G401 (cell line): Measurements from ENCODE around the gene DNAJC7. TPM values are rescaled to one million over a fixed set of nuclear protein-coding genes. Genes with fewer than 3 reads are reported as not detected.
"Not testable (repeated sequence)": the region's sequence is repeated elsewhere in the genome, so short reads cannot be mapped to it uniquely, and the experiment has no call there.

Experiments
- DNase-seq: peaks from one replicate; pipeline ENCODE4 v3.0.0-alpha.2; 2015; ENCODE audit warnings: low spot score
- in situ Hi-C: cut with HindIII; loops from 2 replicates; pipeline ENCODE4 v1.10.0; 2016; ENCODE audit warnings: low sequenced_read_pairs, mixed read lengths
- total RNA-seq: library from RNA; depleted of rRNA; stranded (reverse); fragments of >200 nt; shearing (Covaris generic); gene quantifications from 2 replicates; pipeline ENCODE4 v1.2.3, GENCODE V29; 2014; rRNA removed

Gene DNAJC7
- total RNA-seq, 1 experiment from 2014 or later: 158 TPM

DNA sequence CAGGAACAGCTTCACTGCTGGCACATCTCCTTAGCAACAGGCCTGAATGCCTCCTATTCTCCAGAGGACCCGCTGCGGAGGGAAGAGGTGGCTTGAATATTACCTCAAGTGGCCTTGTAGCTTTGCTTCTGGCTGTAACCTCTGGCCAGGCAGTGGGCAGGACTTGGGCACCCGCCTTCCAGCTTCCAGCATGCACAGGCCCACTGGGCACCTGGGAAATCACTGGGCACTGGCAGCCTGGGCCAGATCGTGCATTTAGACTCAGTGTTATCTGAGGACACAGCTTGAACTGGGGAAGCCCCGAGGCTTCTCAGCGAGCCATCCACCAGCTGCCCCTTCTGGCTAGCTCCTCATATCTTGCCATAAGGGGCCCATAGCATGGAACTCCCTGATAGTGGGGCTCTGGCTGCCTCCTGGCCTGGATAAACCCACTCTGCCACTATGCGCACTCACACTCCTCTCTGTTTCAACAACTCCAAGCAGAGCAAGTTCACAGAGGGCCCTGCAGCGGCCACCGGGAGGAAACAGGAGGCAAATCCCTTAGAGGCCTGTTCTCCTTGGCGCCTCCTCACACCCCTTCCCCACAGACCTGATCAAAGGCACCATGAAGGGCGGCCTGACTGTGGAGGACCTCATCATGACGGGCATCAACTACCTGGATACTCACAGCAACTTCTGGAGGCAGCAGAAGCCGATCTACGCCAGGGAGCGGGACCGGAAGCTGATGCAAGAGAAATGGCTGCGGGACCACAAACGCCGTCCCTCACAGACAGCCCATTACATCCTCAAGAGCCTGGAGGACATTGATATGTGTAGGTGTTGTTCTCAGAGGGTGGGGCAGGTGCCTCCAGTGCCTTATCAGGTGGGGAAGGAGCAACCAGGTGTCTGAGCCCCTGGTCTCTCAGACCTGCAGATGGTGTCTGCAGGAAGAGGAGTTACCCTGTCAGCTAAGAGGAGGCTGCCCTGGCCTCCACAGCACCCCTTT is 79.0 kb downstream of the DNAJC7 start:
- no peak for DNase-seq
- in situ Hi-C loops: no loop called here

DNA sequence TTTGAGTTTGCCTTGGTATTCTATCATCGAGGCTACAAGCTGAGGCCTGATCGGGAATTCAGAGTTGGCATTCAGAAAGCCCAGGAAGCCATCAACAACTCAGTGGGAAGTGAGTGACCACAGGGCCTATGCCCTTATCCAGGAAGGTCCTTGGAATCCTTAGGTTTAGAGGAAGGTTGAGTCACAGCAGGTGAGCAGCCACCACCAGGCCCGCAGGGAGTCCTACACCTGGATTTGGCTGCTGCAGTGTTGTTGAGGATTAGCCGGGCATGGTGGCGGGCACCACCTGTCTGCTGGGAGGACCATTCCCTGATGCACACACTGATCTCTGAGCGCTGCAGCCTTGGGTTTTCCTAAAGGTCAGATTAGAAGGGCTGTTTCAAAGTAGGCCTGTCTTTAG is 81.6 kb downstream of the DNAJC7 start:
- no peak for DNase-seq
- in situ Hi-C loops: no loop called here

DNA sequence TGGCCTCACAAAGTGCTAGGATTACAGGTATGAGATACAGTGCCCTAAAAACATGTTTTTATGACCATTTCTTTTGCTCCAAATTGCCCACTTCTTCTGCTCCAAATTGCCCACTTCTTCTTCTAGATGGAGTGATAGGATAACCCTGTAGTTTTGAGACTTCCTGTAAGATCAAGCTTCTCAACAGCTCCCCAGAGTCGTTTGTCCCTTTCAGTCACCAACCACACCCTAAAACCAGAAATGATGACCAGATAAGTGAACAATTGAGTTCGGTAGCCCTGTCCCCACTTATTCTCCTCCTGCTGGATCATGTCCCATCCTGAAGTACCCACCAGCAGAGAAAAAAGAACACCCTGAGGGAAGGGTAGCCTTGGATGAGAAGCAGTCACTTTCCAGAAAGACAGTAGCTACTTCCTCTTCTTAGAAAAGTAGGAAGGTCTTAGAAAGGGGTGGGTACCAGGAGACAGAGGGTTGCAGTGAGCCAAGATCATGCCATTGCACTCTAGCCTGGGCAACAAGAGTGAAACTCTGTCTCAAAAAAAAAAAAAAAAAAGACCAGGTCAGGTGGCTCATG is 84.3 kb downstream of the DNAJC7 start:
- no peak for DNase-seq
- in situ Hi-C loops: no loop called here

DNA sequence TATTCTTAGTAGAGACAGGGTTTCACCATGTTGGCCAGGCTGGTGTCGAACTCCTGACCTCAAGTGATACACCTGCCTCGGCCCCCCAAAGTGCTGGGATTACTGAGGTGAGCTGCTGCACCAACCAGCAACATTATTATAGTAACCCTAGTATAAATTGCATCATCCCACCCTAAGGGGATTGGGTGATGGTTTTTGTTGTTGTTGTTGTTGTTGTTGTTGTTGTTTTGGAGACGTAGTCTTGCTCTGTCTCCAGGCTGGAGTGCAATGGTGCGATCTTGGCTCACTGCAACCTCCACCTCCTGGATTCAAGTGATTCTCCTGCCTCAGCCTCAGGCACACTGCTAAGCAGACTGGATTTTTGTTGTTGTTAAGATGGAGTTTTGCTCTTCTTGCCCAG is 85.5 kb downstream of the DNAJC7 start:
- DNase-seq, in situ Hi-C loops: not testable (repeated sequence)

DNA sequence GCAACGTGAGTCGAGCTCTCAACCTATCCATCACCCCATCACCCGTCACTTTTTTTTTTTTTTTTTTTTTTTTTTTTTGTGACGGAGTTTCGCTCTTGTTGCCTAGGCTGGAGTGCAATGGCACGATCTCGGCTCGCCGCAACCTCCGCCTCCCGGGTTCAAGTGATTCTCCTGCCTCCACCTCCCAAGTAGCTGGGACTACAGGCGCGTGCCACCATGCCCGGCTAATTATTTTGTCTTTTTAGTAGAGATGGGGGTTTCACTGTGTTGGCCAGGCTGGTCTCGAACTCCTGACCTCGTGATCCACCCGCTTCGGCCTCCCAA is 86.4 kb downstream of the DNAJC7 start:
- in situ Hi-C loops, DNase-seq: not testable (repeated sequence)

DNA sequence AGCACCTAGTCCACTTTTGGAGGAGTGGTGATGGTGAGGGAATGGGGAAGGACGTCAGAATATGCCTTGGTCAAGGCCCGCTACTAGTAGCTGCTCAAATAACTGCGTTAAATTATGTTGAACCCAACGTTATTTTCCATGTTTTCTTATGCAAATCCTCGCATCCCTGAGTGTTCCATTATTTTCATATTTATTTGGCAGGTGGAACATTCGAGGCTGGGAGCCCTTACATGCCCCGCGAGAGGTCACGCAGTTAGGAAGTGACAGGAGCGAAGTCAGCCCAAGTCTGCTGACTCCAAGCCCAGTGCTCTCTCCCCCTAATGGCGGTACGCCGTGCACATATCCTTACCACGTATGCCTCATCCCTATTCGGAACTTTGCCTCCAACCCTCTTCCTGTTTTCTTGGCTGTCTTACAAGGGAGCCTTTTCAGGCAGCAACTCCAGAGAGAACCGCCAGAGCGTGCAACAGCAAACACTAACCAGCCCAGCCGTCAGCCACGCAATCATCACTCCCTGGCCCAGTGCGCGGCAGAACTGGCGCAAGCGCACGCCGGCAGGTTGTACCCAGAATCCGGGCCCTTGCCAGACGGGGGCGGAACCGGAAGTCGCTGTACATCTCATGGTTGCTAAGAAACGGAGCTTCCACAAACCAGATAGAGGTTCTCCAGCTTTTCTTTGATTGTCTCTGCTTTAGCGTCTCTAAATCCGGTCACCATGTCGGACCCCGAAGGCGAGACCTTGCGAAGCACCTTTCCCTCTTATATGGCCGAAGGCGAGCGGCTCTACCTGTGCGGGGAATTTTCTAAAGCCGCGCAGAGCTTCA is 87.0 kb downstream of the DNAJC7 start, which contains the start of gene ODAD4:
ODAD4 (plus strand) TSS at position 609 of the 824 bp plus-strand sequence; CDS start at position 716, 107 bp downstream.
- in situ Hi-C loops: no loop called here
- DNase-seq: peak; percentile 97

DNA sequence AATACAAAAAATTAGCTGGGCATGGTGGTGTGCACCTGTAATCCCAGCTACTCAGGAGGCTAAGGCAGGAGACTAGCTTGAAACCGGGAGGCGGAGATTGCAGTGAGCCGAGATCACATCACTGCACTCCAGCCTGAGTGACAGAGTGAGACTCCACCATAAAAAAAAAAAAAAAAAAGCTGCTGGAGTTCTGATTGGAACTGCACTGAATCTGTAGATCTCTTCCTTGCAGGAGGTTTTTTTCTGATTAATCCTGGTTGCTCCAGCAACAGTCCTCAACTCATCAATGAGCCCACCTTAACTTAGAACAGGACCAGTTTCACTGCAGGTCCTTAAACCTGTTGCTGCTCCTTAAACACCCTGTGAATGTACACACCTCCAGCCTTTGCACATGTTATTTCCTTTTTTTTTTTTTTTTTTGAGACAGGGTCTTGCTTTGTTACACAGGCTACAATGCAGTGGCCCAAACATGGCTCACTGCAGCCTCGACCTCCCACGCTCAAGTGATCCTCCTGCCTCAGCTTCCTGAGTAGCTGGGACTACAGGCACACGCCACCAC is 88.5 kb downstream of the DNAJC7 start:
- DNase-seq: no peak
- in situ Hi-C loops: no loop called here

Other genes starting within 250 kb of the DNAJC7 start
- 44.9 and 57.8 TPM in 2 replicates for gene JUP, start 230.7 kb downstream of the DNAJC7 start, total RNA-seq
- gene P3H4, start 205.5 kb downstream of the DNAJC7 start, total RNA-seq: 30.5 and 40.4 TPM in 2 replicates
- gene FKBP10, start 204.4 kb downstream of the DNAJC7 start, total RNA-seq: 207 and 220 TPM in 2 replicates
- gene NT5C3B, start 181.2 kb downstream of the DNAJC7 start, total RNA-seq: 75.8 and 77.8 TPM in 2 replicates
- not detected in 2 replicates for gene KLHL10, start 179.6 kb downstream of the DNAJC7 start, total RNA-seq
- gene KLHL11, start 152.0 kb downstream of the DNAJC7 start, total RNA-seq: 13.4 and 16.2 TPM in 2 replicates
- gene ACLY, start 98.5 kb downstream of the DNAJC7 start, total RNA-seq: 193 and 255 TPM in 2 replicates
- 1.7 TPM in 1 of 2 replicates, not detected in the other for gene ODAD4, start 86.8 kb downstream of the DNAJC7 start, total RNA-seq
- gene CNP, start 50.6 kb downstream of the DNAJC7 start, total RNA-seq: 55.4 and 76.7 TPM in 2 replicates
- 42.6 and 65.5 TPM in 2 replicates for gene NKIRAS2, start 2.7 kb upstream of the DNAJC7 start, total RNA-seq
- 1.7 and 2.3 TPM in 2 replicates for gene C17orf113, start 33.2 kb upstream of the DNAJC7 start, total RNA-seq
- gene ZNF385C, start 81.0 kb upstream of the DNAJC7 start, total RNA-seq: 1.8 and 1.9 TPM in 2 replicates
- 2.4 and 6.5 TPM in 2 replicates for gene DHX58, start 95.3 kb upstream of the DNAJC7 start, total RNA-seq
- 26.3 and 28.6 TPM in 2 replicates for gene KAT2A, start 103.9 kb upstream of the DNAJC7 start, total RNA-seq
- gene HSPB9, start 105.4 kb upstream of the DNAJC7 start, total RNA-seq: not detected in 2 replicates
- 130 and 145 TPM in 2 replicates for gene RAB5C, start 137.6 kb upstream of the DNAJC7 start, total RNA-seq
- gene KCNH4, start 163.7 kb upstream of the DNAJC7 start, total RNA-seq: not detected in 2 replicates
- gene HCRT, start 168.0 kb upstream of the DNAJC7 start, total RNA-seq: not detected in 2 replicates
- gene GHDC, start 177.1 kb upstream of the DNAJC7 start, total RNA-seq: 1.1 and 1.4 TPM in 2 replicates